H1 (cell line): Measurements from ENCODE around the gene NFATC4. TPM values are rescaled to one million over a fixed set of nuclear protein-coding genes. Genes with fewer than 3 reads are reported as not detected.

Source experiments
- CTCF ChIA-PET: fragments of 300-600 bp; sonication (Branson Sonifier 250); formaldehyde crosslinking; loops from one replicate; lab custom pipeline; 2021; ENCODE audit not compliant: partially characterized antibody; lab: Charles Lee
- POLR2A ChIA-PET: fragments of 300-600 bp; sonication (Branson Sonifier 250); formaldehyde crosslinking; loops from one replicate; lab custom pipeline; 2021; ENCODE audit warnings: inconsistent platforms; ENCODE audit not compliant: partially characterized antibody; lab: Charles Lee
- DNase-seq, 2 experiments: peaks; one replicate each; pipeline versions ENCODE4 v3.0.0 to v3.0.0-alpha.2; 2010 to 2022; ENCODE audit warnings: low spot score in 2 of 2, low read depth in 1 of 2, mixed read lengths in 1 of 2
- FAIRE-seq: peaks from 2 replicates; lab custom pipeline; 2011; peaks lifted over from hg19 to GRCh38; lab: Jason Lieb, UNC
- H2AFZ ChIP-seq: 2 replicates; pipeline ENCODE4 v1.8.1; 2012; ENCODE audit warnings: low read length, inconsistent platforms
- H2AK5ac ChIP-seq: 2 replicates; pipeline ENCODE4 v1.6.1; 2013; ENCODE audit warnings: low read depth, low read length
- H2BK120ac ChIP-seq: replicated peaks from 2 replicates; pipeline ENCODE3; 2013; ENCODE audit warnings: low read depth, low read length, inconsistent platforms
- H2BK12ac ChIP-seq: 2 replicates; pipeline ENCODE4 v1.6.1; 2013; ENCODE audit warnings: low read depth, low read length
- H2BK15ac ChIP-seq: 2 replicates; pipeline ENCODE4 v1.6.1; 2013; ENCODE audit warnings: low read length
- H2BK20ac ChIP-seq: 2 replicates; pipeline ENCODE4 v1.6.1; 2013; ENCODE audit warnings: low read length
- H2BK5ac ChIP-seq: 2 replicates; pipeline ENCODE4 v1.6.1; 2013; ENCODE audit warnings: low read depth, low read length
- H3K14ac ChIP-seq: 2 replicates; pipeline ENCODE4 v1.6.1; 2013; ENCODE audit warnings: inconsistent platforms; ENCODE audit not compliant: insufficient read length
- H3K18ac ChIP-seq: 2 replicates; pipeline ENCODE4 v1.6.1; 2013; ENCODE audit warnings: low read length; ENCODE audit errors: extremely low read depth
- H3K23ac ChIP-seq: 2 replicates; pipeline ENCODE4 v1.6.1; 2013; ENCODE audit warnings: inconsistent platforms; ENCODE audit not compliant: insufficient read length
- H3K23me2 ChIP-seq: 2 replicates; pipeline ENCODE4 v1.6.1; 2013; ENCODE audit warnings: low read depth, low read length
- H3K27ac ChIP-seq: 2 replicates; pipeline ENCODE4 v1.6.1; 2011; ENCODE audit warnings: low read depth, low read length, inconsistent platforms
- H3K27me3 ChIP-seq, 4 experiments: replicated peaks in 1 of 4; 1 replicate in 1 of 4; 2 replicates in 3 of 4; pipeline versions ENCODE4 v1.6.1 to v1.8.1; 2011 to 2013; ENCODE audit warnings: low read length in 3 of 4, mild to moderate bottlenecking in 3 of 4, inconsistent platforms in 2 of 4, mixed read lengths in 2 of 4, moderate library complexity in 1 of 4; ENCODE audit not compliant: control insufficient read depth in 3 of 4, insufficient read depth in 3 of 4; ENCODE audit errors: extremely low read depth in 1 of 4
- H3K36me3 ChIP-seq, 4 experiments: 2 replicates each; pipeline versions ENCODE4 v1.6.1 to v1.8.1; 2011 to 2013; ENCODE audit warnings: mild to moderate bottlenecking in 4 of 4, low read length in 3 of 4, moderate library complexity in 2 of 4, control low read depth in 1 of 4, inconsistent platforms in 1 of 4; ENCODE audit not compliant: insufficient read depth in 4 of 4, control insufficient read depth in 2 of 4
- H3K4ac ChIP-seq: replicated peaks from 2 replicates; pipeline ENCODE3; 2013; ENCODE audit warnings: low read length, low read depth, mixed read lengths, inconsistent platforms; ENCODE audit not compliant: insufficient read length
- H3K4me1 ChIP-seq, 4 experiments: replicated peaks in 1 of 4; 1 replicate in 1 of 4; 2 replicates in 3 of 4; pipeline versions ENCODE4 v1.6.1 to v1.8.1; 2011 to 2013; ENCODE audit warnings: low read length in 3 of 4, inconsistent platforms in 2 of 4, mixed read lengths in 1 of 4; ENCODE audit not compliant: insufficient read depth in 4 of 4, control insufficient read depth in 3 of 4
- H3K4me2 ChIP-seq, 2 experiments: 2 replicates each; pipeline versions ENCODE4 v1.6.1 to v1.8.1; 2011 to 2013; ENCODE audit warnings: low read depth in 2 of 2, low read length in 2 of 2, control low read depth in 1 of 2, inconsistent platforms in 1 of 2, mild to moderate bottlenecking in 1 of 2; ENCODE audit not compliant: insufficient read depth in 1 of 2
- H3K4me3 ChIP-seq, 4 experiments: fragments of 200-600, 300-600 bp in 1 of 4; sonication (generic), shearing (Covaris generic), sonication (Bioruptor Twin) in 1 of 4; 2 replicates each; pipeline versions ENCODE4 v1.5.1 to v1.8.1; 2011 to 2016; ENCODE audit warnings: low read length in 4 of 4, low read depth in 3 of 4, control low read depth in 2 of 4, inconsistent platforms in 2 of 4, mild to moderate bottlenecking in 2 of 4, mixed read lengths in 1 of 4, moderate library complexity in 1 of 4; ENCODE audit not compliant: insufficient read depth in 2 of 4; ENCODE audit errors: extremely low read depth in 1 of 4
- H3K56ac ChIP-seq: replicated peaks from 2 replicates; pipeline ENCODE3; 2013; ENCODE audit warnings: low read depth, mild to moderate bottlenecking, mixed read lengths, low read length, inconsistent platforms; ENCODE audit not compliant: insufficient read length
- H3K79me1 ChIP-seq: 2 replicates; pipeline ENCODE4 v1.6.1; 2013; ENCODE audit warnings: low read depth, low read length, control low read depth
- H3K79me2 ChIP-seq, 2 experiments: 2 replicates each; pipeline versions ENCODE4 v1.6.1 to v1.8.1; 2012 to 2013; ENCODE audit warnings: low read length in 2 of 2, mild to moderate bottlenecking in 2 of 2, inconsistent platforms in 1 of 2; ENCODE audit not compliant: insufficient read depth in 2 of 2, control insufficient read depth in 1 of 2
- H3K9ac ChIP-seq, 4 experiments: replicated peaks in 1 of 4; 1 replicate in 1 of 4; 2 replicates in 3 of 4; pipeline versions ENCODE4 v1.6.1 to v1.8.1; 2011 to 2013; ENCODE audit warnings: low read depth in 3 of 4, low read length in 3 of 4, control low read depth in 2 of 4, mild to moderate bottlenecking in 2 of 4, moderate library complexity in 2 of 4, inconsistent platforms in 1 of 4; ENCODE audit errors: extremely low read depth in 1 of 4
- H3K9me3 ChIP-seq, 2 experiments: 2 replicates each; pipeline versions ENCODE4 v1.6.1 to v1.8.1; 2012 to 2013; ENCODE audit warnings: mild to moderate bottlenecking in 2 of 2, moderate library complexity in 2 of 2, control low read depth in 1 of 2, inconsistent platforms in 1 of 2, low read depth in 1 of 2, low read length in 1 of 2, mixed read lengths in 1 of 2; ENCODE audit not compliant: insufficient read depth in 2 of 2
- H4K20me1 ChIP-seq, 2 experiments: replicated peaks in 1 of 2; 2 replicates each; pipeline versions ENCODE3 to v1.8.1; 2011 to 2013; ENCODE audit warnings: inconsistent platforms in 2 of 2, low read length in 2 of 2, mild to moderate bottlenecking in 1 of 2; ENCODE audit not compliant: insufficient read depth in 2 of 2, control insufficient read depth in 1 of 2
- H4K5ac ChIP-seq: 2 replicates; pipeline ENCODE4 v1.6.1; 2013; ENCODE audit warnings: low read length, low read depth, mixed read lengths, inconsistent platforms; ENCODE audit not compliant: insufficient read length
- H4K8ac ChIP-seq: 2 replicates; pipeline ENCODE4 v1.8.0; 2013; ENCODE audit warnings: mild to moderate bottlenecking, moderate library complexity, low read length, inconsistent platforms; ENCODE audit not compliant: insufficient read depth; ENCODE audit errors: extremely low read depth
- H4K91ac ChIP-seq: replicated peaks from 2 replicates; pipeline ENCODE3; 2013; ENCODE audit warnings: low read length, mixed read lengths, inconsistent platforms; ENCODE audit not compliant: insufficient read length
- ASH2L ChIP-seq: fragments of 200-600, 300-600 bp; sonication (generic); IDR thresholded peaks from one replicate; pipeline ENCODE4 v1.7.1; 2017; ENCODE audit warnings: low read length
- EP300 ChIP-seq, 2 experiments: IDR thresholded peaks; 1 replicate in 1 of 2; 2 replicates in 1 of 2; pipeline ENCODE4 v1.6.1; 2011 to 2012; ENCODE audit warnings: low read depth in 2 of 2, low read length in 2 of 2, mild to moderate bottlenecking in 2 of 2, borderline replicate concordance in 1 of 2, inconsistent platforms in 1 of 2, moderate library complexity in 1 of 2
- RXRA ChIP-seq: IDR thresholded peaks from 2 replicates; pipeline ENCODE4 v1.6.1; 2011; ENCODE audit warnings: low read depth, mild to moderate bottlenecking, low read length, moderate library complexity; ENCODE audit not compliant: insufficient read depth
- WGBS, 2 experiments: shearing (Covaris generic) in 1 of 2; methylation state at CpG; one replicate each; pipeline versions ENCODE4 v1.1.6 to v1.1.7; 2013 to 2015; ENCODE audit warnings: low lambda C conversion rate in 2 of 2, mixed read lengths in 2 of 2, inconsistent platforms in 1 of 2, low coverage in 1 of 2, missing lambda C conversion rate in 1 of 2; ENCODE audit not compliant: insufficient replicate concordance in 2 of 2, insufficient coverage in 1 of 2, insufficient read length in 1 of 2; ENCODE audit errors: extremely low coverage in 1 of 2, missing lambda C conversion rate in 1 of 2; 5-methylcytosine and 5-hydroxymethylcytosine counted together
- polyA plus RNA-seq, 7 experiments: library from polyadenylated mRNA; depleted of rRNA in 3 of 7; stranded (reverse) in 5 of 7; unstranded in 2 of 7; fragments of >200 nt in 5 of 7; fragments of 200-250 nt in 2 of 7; gene quantifications; 1 replicate in 5 of 7; 2 replicates in 1 of 7; 4 replicates in 1 of 7; pipeline versions ENCODE4 v1.2.1 to v1.2.3, GENCODE V29; 2011 to 2013; ENCODE audit warnings: missing spikeins in 2 of 7, mixed read lengths in 2 of 7
- total RNA-seq: library from RNA; stranded (reverse); fragmentation: NEBNext Ultra II Directional; extraction: Animal tissue kit (Norgen Biotek cat#: 25700); gene quantifications from 2 replicates; pipeline ENCODE4 v1.2.1, GENCODE V29; 2021
- TF ChIP-seq, protein P1 (sequence below): IDR thresholded peaks from 2 replicates; pipeline ENCODE4 v1.6.1; 2012; ENCODE audit warnings: inconsistent platforms

Gene NFATC4
- total and polyA plus RNA-seq, 2 of the 8 experiments (the other 6 are each of a cell fraction or from before 2014, with no cell fraction given) = 47.3 to 50.3 TPM

DNA sequence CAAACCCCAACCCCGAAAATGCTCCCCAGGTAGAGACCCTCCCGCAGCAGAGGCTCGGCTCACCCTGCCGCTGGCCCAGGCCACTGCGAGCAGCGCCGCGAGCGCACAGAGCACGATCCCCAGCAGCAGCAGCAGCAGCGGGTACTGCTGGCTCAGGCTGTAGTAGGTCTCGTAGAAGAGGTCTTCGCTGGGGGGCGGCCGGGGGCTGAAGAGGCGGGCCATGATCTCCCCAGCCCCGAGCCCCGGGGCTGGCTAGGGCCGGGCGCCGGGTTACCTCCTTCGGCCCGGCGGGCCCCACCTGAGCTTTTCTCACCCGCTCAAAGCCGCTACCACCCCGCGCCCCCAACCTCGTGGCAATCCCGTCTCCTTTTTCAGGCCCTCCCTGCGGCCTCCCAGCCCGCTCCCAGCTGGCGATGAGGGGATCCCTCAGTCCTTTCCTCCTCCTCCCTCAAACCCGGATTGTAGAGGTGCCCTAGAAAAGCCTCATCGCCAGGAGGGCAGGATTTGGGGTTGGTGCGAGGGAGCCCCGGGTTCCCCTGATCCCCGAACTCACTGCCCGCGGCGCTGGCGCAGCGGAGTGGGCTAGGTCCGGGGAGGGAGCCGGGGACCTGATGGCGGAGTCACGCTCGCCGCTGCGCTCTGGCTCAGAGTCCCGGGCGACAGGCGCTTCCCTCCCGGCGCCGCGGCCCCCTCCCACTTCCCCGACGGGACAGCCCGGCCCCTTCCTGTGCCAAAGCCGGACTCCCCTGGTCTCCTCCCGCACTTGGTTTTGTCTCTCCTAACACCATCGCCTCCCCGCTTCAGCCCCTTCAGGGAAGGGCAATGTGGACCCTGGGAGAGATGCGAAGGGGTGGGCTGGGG is 33.3 kb upstream of the NFATC4 start, which contains the start of gene ADCY4:
Gene ADCY4, minus strand, starts transcription at position 641 of the 861 bp plus-strand sequence. Its CDS starts 419 bp downstream, at position 222.
- H2BK5ac ChIP-seq = peak within 1 kb of the TSS; percentile 16; the same call in 1 of the 2 replicates
- no peak within 1 kb of the TSS for H3K14ac ChIP-seq
- peak in 1 of 2 experiments; percentile 75 for DNase-seq
- no peaks in the 10 kb centered on the region for H3K79me1 ChIP-seq
- POLR2A ChIA-PET = interaction anchor here (0.9 to 5.8 kb wide), 10 partner anchors 9 to 102 kb away, joined by 3 to 46 read pairs (median 4); partner anchors contain the start of genes CBLN3, DHRS1, KHNYN and NOP9
- CTCF ChIA-PET = interaction anchor here (0.8 to 27.8 kb wide), 17 partner anchors 10 to 107 kb away, joined by 4 to 664 read pairs (median 11); partner anchors contain the start of genes CBLN3, CIDEB, KHNYN and LTB4R
- no peaks in the 10 kb centered on the region for H3K79me2 ChIP-seq
- no peak within 1 kb of the TSS for H3K4ac ChIP-seq
- no peak within 1 kb of the TSS for H3K27ac ChIP-seq
- H2BK15ac ChIP-seq = peak within 1 kb of the TSS; percentile 53; the same call in 1 of the 2 replicates
- H2AFZ ChIP-seq = peak within 1 kb of the TSS; percentile 68; the same call in 1 of the 2 replicates
- H2BK20ac ChIP-seq = peak within 1 kb of the TSS; percentile 18; the same call in 1 of the 2 replicates
- 0 out of 2 replicates have a peak within 1 kb of the TSS, but pooled peaks have one; percentile 17 for H2BK12ac ChIP-seq
- peak within 1 kb of the TSS; percentile 76 to 98 for H3K4me2 ChIP-seq
- no peaks in the 10 kb centered on the region for H3K9me3 ChIP-seq
- no peak within 1 kb of the TSS for H3K23ac ChIP-seq
- H3K9ac ChIP-seq = no peak within 1 kb of the TSS; a peak in 2 of 7 replicates
- no peak within 1 kb of the TSS; the same call in none of the 2 replicates for H3K18ac ChIP-seq
- peaks cover 0 to 20% (median 9%) of the 10 kb centered on the region in 4 experiments; a peak in 5 of 7 replicates for H3K4me1 ChIP-seq
- no peak within 1 kb of the TSS for H4K91ac ChIP-seq
- 4% methylated on average over 36 of the region's 65 CpGs; no CpG with 5 or more reads in 1 of the 2 experiments for WGBS, 2 experiments
- no peak within 1 kb of the TSS for H4K5ac ChIP-seq
- no peak within 1 kb of the TSS for H2BK120ac ChIP-seq
- no peak within 1 kb of the TSS for H2AK5ac ChIP-seq
- peak within 1 kb of the TSS; percentile 59 for H4K8ac ChIP-seq
- peak within 1 kb of the TSS; percentile 52 to 76 (median 62) for H3K4me3 ChIP-seq
- H3K56ac ChIP-seq = no peak within 1 kb of the TSS
- peaks cover 0 to 2% of the 10 kb centered on the region in 2 experiments for H4K20me1 ChIP-seq
- peaks cover 56 to 97% (median 80%) of the 10 kb centered on the region in 4 experiments for H3K27me3 ChIP-seq
- peaks cover 25% of the 10 kb centered on the region for H3K23me2 ChIP-seq
- H3K36me3 ChIP-seq = no peaks in the 10 kb centered on the region
- FAIRE-seq = no peak
- TF ChIP-seq, protein P1, sequence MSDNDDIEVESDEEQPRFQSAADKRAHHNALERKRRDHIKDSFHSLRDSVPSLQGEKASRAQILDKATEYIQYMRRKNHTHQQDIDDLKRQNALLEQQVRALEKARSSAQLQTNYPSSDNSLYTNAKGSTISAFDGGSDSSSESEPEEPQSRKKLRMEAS = no peak; the same call in 1 of the 2 replicates
- TF ChIP-seq RXRA = no peak
- peak; percentile 76 for TF ChIP-seq ASH2L
- no peak for TF ChIP-seq EP300 (IDR thresholded peaks at IDR 0.05; ENCODE audit: borderline replicate concordance in 1 of 2, low read depth in 2 of 2, low read length in 2 of 2)
